KOPT-K1 (cell line): ENCODE data around the gene ATG14.
"Not testable (repeated sequence)": the region's sequence is repeated elsewhere in the genome, so short reads cannot be mapped to it uniquely, and the experiment has no call there.

ENCODE experiments used
- H3K27ac ChIP-seq: fragments of 200-600 bp; sonication (generic); 2 replicates; pipeline ENCODE4 v1.5.1; 2016; ENCODE audit warnings: antibody characterized with exemption, mild to moderate bottlenecking, low read depth, low read length; ENCODE audit not compliant: poor library complexity, severe bottlenecking
- H3K36me3 ChIP-seq: fragments of 200-600 bp; sonication (generic); 2 replicates; pipeline ENCODE4 v1.5.1; 2017; ENCODE audit warnings: antibody characterized with exemption, mild to moderate bottlenecking, low read length, moderate library complexity; ENCODE audit not compliant: insufficient read depth
- H3K9me3 ChIP-seq: fragments of 200-600 bp; sonication (generic); 2 replicates; pipeline ENCODE4 v1.5.1; 2017; ENCODE audit warnings: antibody characterized with exemption, low read length, mild to moderate bottlenecking; ENCODE audit not compliant: insufficient read depth, poor library complexity, severe bottlenecking

Gene ATG14

GRCh38 chr14:55441286-55441685 is 29.7 kb upstream of the ATG14 start:
- Histone ChIP-seq H3K36me3 (no peaks in the 10 kb centered on the region), H3K9me3 (no peaks in the 10 kb centered on the region), H3K27ac (no peak overlapping the region)

- Histone ChIP-seq H3K9me3 (no peaks in the 10 kb centered on the region), H3K27ac (no peak within 1 kb of the TSS), H3K36me3 (no peaks in the 10 kb centered on the region)
These were observed 28.8 kb upstream of the ATG14 start, which contains the start of gene TBPL2 for GRCh38 chr14:55440385-55440784. TBPL2 (minus strand) TSS chr14:55440616; CDS start chr14:55440449, 167 bp downstream.

- no peaks in the 10 kb centered on the region for H3K9me3 ChIP-seq
- no peak overlapping the region for H3K27ac ChIP-seq
- no peaks in the 10 kb centered on the region for H3K36me3 ChIP-seq
These were observed 26.5 kb upstream of the ATG14 start for GRCh38 chr14:55438066-55438683.

GRCh38 chr14:55436931-55437330 is 25.3 kb upstream of the ATG14 start:
- Histone ChIP-seq H3K27ac (no peak overlapping the region), H3K36me3 (no peaks in the 10 kb centered on the region), H3K9me3 (no peaks in the 10 kb centered on the region)

DNA sequence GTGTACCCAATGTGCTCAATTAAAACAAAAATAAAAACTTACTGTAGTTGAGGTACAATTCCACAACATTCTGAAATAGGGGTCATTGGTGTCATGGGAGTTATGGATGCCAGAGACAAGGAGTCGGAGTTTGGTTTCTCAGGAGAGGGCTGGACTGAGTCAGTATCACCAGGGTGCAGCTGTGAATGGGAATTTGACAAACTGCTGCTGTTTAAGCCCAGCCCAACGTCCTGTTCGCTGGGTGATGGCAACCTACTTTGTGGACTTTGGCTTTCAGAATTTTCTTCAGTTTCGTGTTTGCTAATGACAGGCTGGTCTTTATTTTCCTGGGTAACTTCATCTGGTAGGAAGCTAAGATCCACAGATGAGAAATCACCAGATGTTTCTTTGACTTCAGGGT is 24.9 kb upstream of the ATG14 start:
- H3K9me3 ChIP-seq: no peaks in the 10 kb centered on the region
- H3K36me3 ChIP-seq: no peaks in the 10 kb centered on the region
- H3K27ac ChIP-seq: no peak overlapping the region

DNA sequence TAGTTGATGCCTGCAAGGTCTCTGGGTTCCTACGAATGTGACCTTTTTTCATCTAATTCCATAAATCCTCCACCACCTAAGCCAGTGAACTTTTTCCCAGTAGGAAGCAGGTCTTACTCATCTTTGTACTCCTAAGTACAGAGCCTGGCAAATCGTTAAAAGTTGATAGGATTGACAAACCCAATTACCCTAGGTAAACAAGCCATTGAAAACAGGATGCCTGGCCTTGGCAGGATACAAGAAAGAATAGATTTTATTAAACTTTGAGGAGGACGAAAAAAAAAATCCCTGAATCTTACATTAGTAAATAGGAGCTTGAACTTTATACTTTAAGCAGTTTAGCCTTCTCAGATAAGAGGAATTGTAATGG is 23.2 kb upstream of the ATG14 start:
- H3K27ac ChIP-seq: no peak overlapping the region
- H3K36me3 ChIP-seq: no peaks in the 10 kb centered on the region
- H3K9me3 ChIP-seq: no peaks in the 10 kb centered on the region

- H3K27ac ChIP-seq: no peak overlapping the region
- no peaks in the 10 kb centered on the region for H3K9me3 ChIP-seq
- no peaks in the 10 kb centered on the region for H3K36me3 ChIP-seq
These were observed 22.5 kb upstream of the ATG14 start for GRCh38 chr14:55433880-55434804.

DNA sequence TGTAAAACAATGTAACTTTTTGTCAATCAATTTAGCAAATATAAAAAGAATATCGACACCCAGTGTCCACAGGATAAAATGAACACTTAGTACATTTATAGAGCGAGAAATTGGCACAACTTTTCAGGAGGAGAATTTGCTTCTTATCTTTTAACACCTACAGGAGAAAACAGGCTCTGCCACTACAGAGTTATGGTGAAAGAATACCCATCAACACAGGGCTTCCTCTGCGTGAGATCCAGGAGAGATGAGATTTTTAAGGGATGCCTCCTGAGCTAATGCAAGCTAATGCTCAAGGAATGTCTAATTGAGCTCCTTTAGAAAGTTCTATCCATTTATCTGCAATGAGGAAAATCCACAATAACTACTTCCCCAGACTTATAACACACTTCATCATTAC is 21.0 kb upstream of the ATG14 start:
- Histone ChIP-seq H3K9me3 (no peaks in the 10 kb centered on the region), H3K36me3 (no peaks in the 10 kb centered on the region), H3K27ac (no peak overlapping the region)

DNA sequence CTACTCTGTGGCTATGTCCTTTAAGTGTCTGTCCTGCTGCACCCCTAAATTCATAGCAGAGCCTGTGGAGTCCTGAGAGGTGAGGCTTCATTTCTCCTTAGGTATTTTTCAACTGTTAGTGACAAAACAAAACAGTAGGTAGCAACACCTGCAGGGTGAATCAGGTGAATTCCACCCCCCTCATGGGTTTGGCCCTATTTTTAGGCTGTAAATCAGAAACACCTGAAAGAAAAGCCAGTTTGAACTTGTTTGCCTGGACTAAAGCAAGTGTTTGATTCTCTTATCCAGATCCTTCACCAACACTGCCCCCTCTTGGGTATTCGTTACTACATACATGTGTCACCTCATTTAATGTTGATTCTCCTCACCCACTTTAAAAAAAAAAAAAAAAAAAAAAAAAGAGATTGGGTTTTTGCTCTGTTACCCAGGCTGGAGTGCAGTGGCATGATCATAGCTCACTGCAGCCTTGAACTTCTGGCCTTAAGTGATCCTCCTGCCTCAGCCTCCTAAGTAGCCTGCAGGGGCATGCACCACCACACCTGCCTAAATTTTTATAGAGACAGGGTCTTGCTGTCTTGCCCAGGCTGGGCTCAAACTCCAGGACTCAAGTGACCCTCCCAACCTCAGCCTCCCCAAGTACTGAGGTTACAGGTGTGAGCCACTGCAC is 18.5 kb upstream of the ATG14 start:
- no peak overlapping the region for H3K27ac ChIP-seq
- no peaks in the 10 kb centered on the region for H3K36me3 ChIP-seq
- no peaks in the 10 kb centered on the region for H3K9me3 ChIP-seq

DNA sequence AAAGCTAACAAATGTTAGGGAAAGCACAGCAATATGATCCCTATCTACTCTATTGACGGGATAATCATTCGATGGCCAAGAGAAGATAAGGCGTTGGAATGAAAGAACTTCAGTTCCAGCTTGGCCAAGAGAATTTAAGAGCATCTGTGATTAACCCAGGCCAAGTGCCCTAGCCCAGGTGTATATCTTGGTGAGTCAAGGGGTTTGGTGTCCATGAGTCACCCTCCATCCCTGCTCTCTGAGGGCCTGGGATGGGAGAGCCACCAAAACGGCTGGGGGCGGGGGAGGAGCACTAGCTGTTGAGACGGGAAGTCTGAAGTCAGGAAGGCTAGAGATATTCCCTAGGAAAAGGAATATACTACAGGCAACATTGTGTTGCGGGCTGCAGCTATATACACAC is 15.8 kb upstream of the ATG14 start:
- H3K27ac ChIP-seq: no peak overlapping the region
- H3K36me3 ChIP-seq: no peaks in the 10 kb centered on the region
- no peaks in the 10 kb centered on the region for H3K9me3 ChIP-seq

- Histone ChIP-seq H3K27ac (no peak overlapping the region), H3K9me3 (no peaks in the 10 kb centered on the region), H3K36me3 (no peaks in the 10 kb centered on the region)
These were observed 15.3 kb upstream of the ATG14 start for GRCh38 chr14:55426891-55427290.

DNA sequence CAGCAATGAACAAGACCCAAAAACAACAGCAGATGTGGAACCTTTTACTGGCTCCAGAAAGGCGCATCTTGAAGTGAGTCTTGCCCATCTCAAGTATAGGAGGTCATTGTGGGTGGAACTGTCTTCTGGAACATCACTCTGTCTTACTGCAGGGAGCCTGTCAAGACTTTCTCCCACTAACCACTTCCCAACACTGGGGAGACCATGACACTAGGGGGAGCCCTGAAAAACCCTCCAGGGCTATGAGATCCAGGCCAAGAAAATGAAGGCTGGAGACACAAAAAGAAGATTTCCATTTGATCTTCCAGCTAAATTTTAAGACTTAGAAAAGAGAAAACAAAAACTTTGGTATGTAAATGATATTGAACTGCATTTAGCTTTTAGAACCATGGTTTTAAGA is 13.5 kb upstream of the ATG14 start:
- no peaks in the 10 kb centered on the region for H3K9me3 ChIP-seq
- H3K36me3 ChIP-seq: no peaks in the 10 kb centered on the region
- no peak overlapping the region for H3K27ac ChIP-seq

GRCh38 chr14:55423969-55424368 is 12.3 kb upstream of the ATG14 start:
- no peaks in the 10 kb centered on the region for H3K36me3 ChIP-seq
- no peak overlapping the region for H3K27ac ChIP-seq
- H3K9me3 ChIP-seq: no peaks in the 10 kb centered on the region

DNA sequence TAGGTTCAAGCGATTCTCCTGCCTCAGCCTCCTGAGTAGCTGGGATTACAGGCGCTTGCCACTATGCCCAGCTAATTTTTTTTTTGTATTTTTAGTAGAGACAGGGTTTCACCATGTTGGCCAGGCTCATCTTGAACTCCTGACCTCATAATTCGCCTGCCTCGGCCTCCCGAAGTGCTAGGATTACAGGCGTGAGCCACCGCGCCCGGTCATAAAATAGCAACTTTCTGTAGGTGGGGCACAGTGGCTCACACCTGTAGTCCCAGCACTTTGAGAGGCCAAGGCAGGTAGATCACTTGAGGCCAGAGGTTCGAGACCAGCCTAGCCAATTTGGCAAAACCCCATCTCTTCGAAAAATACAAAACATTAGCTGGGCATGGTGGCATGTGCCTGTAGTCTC is 10.7 kb upstream of the ATG14 start:
- not testable (repeated sequence) for H3K36me3 ChIP-seq, H3K9me3 ChIP-seq, H3K27ac ChIP-seq

DNA sequence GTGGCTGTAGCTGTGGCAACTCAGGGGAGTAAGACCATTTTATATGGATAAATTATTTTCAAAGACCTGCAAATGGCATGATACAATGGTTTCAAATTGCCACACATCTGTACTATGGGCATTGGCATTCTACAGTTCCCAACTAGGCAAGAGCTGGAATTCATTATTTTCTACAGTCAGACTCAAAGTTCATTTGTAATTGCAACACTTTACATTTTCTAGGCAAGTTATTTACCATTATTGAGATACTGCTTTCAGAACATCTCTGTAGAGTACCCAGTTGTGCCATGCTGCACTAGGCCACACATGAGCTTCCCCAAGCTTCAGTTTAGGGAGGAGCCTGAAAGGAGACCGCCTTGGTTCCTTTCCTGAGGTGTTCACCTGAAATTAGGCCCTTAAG is 8.0 kb upstream of the ATG14 start:
- H3K9me3 ChIP-seq: no peaks in the 10 kb centered on the region
- no peaks in the 10 kb centered on the region for H3K36me3 ChIP-seq
- no peak overlapping the region for H3K27ac ChIP-seq
